Esophagus squamous epithelium (tissue), 5 donors: Measurements from ENCODE around the gene MMP14. TPM values are rescaled to one million over a fixed set of nuclear protein-coding genes. Genes with fewer than 3 reads are reported as not detected.

Experiments
- DNase-seq: peaks from one replicate; lab custom pipeline; 2025; lab: John Stamatoyannopoulos, UW
- H3K27ac ChIP-seq, 4 donors: fragments of 200-600 bp; sonication (generic); one replicate each; pipeline ENCODE4 v1.5.1; 2016 to 2019; ENCODE audit warnings: mild to moderate bottlenecking in 1 of 4
- H3K27me3 ChIP-seq, 4 donors: fragments of 200-600 bp; sonication (generic); 1 replicate in 3 of 4; 2 replicates in 1 of 4; pipeline versions ENCODE4 v1.5.1 to v1.6.0; 2017 to 2021; ENCODE audit warnings: antibody characterized with exemption in 1 of 4
- H3K36me3 ChIP-seq, 3 donors: fragments of 200-600 bp; sonication (generic); one replicate each; pipeline ENCODE4 v1.5.1; 2016 to 2019
- H3K4me1 ChIP-seq, 3 donors: fragments of 200-600 bp; sonication (generic); one replicate each; pipeline ENCODE4 v1.5.1; 2017 to 2019
- H3K4me3 ChIP-seq, 4 donors: fragments of 200-600 bp; sonication (generic); 1 replicate in 3 of 4; 2 replicates in 1 of 4; pipeline ENCODE4 v1.5.1; 2016 to 2019; ENCODE audit warnings: mild to moderate bottlenecking in 2 of 4, moderate library complexity in 1 of 4
- H3K9me3 ChIP-seq, 3 donors: fragments of 200-600 bp; sonication (generic); one replicate each; pipeline ENCODE4 v1.5.1; 2016 to 2019
- CTCF ChIP-seq, 6 experiments: fragments of 450-650 bp in 4 of 6; fragments of 200-600 bp in 2 of 6; sonication (generic) in 2 of 6; IDR thresholded peaks; one replicate each; pipeline ENCODE4 v1.5.1; 2016 to 2019; ENCODE audit warnings: antibody characterized with exemption in 6 of 6, mild to moderate bottlenecking in 4 of 6, moderate library complexity in 4 of 6
- POLR2A ChIP-seq, 4 donors: fragments of 450-650 bp; IDR thresholded peaks; one replicate each; pipeline ENCODE4 v1.6.1; 2017; ENCODE audit warnings: antibody characterized with exemption in 4 of 4, mild to moderate bottlenecking in 4 of 4, moderate library complexity in 3 of 4
- WGBS, 2 donors: methylation state at CpG; one replicate each; pipeline ENCODE4 v1.1.5; 2018; 5-methylcytosine and 5-hydroxymethylcytosine counted together
- intact Hi-C: fragments of 100-400 bp; cut with DNase I; formaldehyde crosslinking; loops from one replicate; pipeline ENCODE4 v1.15.0; 2022
- total RNA-seq, 4 donors: library from RNA; depleted of rRNA; stranded (reverse); fragments of >200 nt; gene quantifications; one replicate each; pipeline ENCODE4 v1.1.0, GENCODE V29; 2016
- donor health status: DM: yes; HTN: yes; CAD: no.

MMP14 gene
- total RNA-seq, 4 donors from 2014 or later, result 67.9 to 127 (median 102) TPM

GRCh38 chr14:22793976-22794375, 42.4 kb upstream of the MMP14 start:
- DNase-seq, result no peak
- 73 to 80% methylated on average over 5 of the region's 5 CpGs for WGBS, 2 donors

GRCh38 chr14:22794551-22794951, 41.8 kb upstream of the MMP14 start:
- intact Hi-C loops, result no loop called here
- TF ChIP-seq POLR2A (IDR thresholded peaks at IDR 0.05), result no peak
- no peak for TF ChIP-seq CTCF (IDR thresholded peaks at IDR 0.05)
- no peaks in the 10 kb centered on the region for H3K9me3 ChIP-seq
- no peaks in the 10 kb centered on the region for H3K36me3 ChIP-seq
- no peak for DNase-seq
- no peaks in the 10 kb centered on the region for H3K4me1 ChIP-seq
- H3K27me3 ChIP-seq, result peaks cover 0 to 11% (median 0%) of the 10 kb centered on the region in 4 donors
- 79 to 80% methylated on average over 3 to 7 of the region's 7 CpGs for WGBS, 2 donors
- no peak overlapping the region for H3K4me3 ChIP-seq
- no peak overlapping the region for H3K27ac ChIP-seq

More at GRCh38 chr14:22793976-22794375, 42.4 kb upstream of the MMP14 start:
- no peaks in the 10 kb centered on the region for H3K4me1 ChIP-seq
- peaks cover 0 to 11% (median 0%) of the 10 kb centered on the region in 4 donors for H3K27me3 ChIP-seq
- no peaks in the 10 kb centered on the region for H3K9me3 ChIP-seq
- intact Hi-C loops, result no loop called here
- no peaks in the 10 kb centered on the region for H3K36me3 ChIP-seq
- H3K4me3 ChIP-seq, result no peak overlapping the region
- TF ChIP-seq POLR2A (IDR thresholded peaks at IDR 0.05) (no peak), CTCF (IDR thresholded peaks at IDR 0.05) (no peak)
- peak overlapping the region in 1 of 4 donors; percentile 21 for H3K27ac ChIP-seq

DNA sequence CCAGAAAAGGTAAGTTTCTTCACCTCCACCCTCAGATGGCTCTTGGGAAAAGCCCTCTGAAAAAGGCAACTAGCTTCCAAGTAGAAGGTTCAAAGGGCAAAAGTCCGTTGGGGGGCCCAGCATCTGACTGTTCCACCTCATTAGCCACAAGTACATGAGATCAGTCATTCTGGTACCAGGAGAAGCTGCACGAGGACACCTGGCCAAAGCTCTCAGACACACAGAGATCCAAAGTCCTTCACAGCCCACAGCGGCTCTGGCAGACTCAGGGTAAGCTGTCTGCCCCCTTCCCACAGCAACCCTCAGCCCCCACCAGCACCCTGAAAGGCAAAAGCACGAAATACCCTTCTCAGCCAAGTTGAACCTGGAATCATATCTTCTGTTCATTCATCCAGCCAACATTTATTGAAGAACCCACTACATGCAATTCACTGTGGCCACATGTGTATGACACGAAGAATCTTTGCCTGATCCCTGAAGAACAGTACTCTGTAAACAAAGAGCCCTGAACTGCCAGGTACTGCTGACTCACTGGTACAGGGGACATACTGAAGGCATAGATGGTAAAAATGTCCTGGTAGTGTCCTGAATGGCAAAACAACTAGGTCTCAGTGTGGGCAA, 40.2 kb upstream of the MMP14 start:
- TF ChIP-seq CTCF (IDR thresholded peaks at IDR 0.05), result no peak
- no peak for TF ChIP-seq POLR2A (IDR thresholded peaks at IDR 0.05)
- H3K4me3 ChIP-seq, result no peak overlapping the region
- no peaks in the 10 kb centered on the region for H3K4me1 ChIP-seq
- intact Hi-C loops, result no loop called here
- H3K27ac ChIP-seq, result no peak overlapping the region
- H3K27me3 ChIP-seq, result peaks cover 0 to 11% (median 0%) of the 10 kb centered on the region in 4 donors
- WGBS, 2 donors, result 43 to 82% methylated on average over 2 to 5 of the region's 5 CpGs
- DNase-seq, result no peak
- no peaks in the 10 kb centered on the region for H3K9me3 ChIP-seq
- H3K36me3 ChIP-seq, result no peaks in the 10 kb centered on the region

- H3K27ac ChIP-seq, result no peak overlapping the region
- H3K9me3 ChIP-seq, result no peaks in the 10 kb centered on the region
- H3K4me1 ChIP-seq, result no peaks in the 10 kb centered on the region
- TF ChIP-seq CTCF (IDR thresholded peaks at IDR 0.05) (no peak), POLR2A (IDR thresholded peaks at IDR 0.05) (no peak)
- H3K36me3 ChIP-seq, result no peaks in the 10 kb centered on the region
- 37 to 38% methylated on average over 3 to 5 of the region's 5 CpGs for WGBS, 2 donors
- no peak overlapping the region for H3K4me3 ChIP-seq
- peaks cover 0 to 11% (median 0%) of the 10 kb centered on the region in 4 donors for H3K27me3 ChIP-seq
- intact Hi-C loops, result no loop called here
- no peak for DNase-seq
These were observed 39.1 kb upstream of the MMP14 start for GRCh38 chr14:22797017-22797917.

GRCh38 chr14:22798528-22798927, 37.9 kb upstream of the MMP14 start:
- TF ChIP-seq CTCF (IDR thresholded peaks at IDR 0.05) (no peak), POLR2A (IDR thresholded peaks at IDR 0.05) (no peak)
- H3K4me1 ChIP-seq, result no peaks in the 10 kb centered on the region
- peaks cover 0 to 11% (median 0%) of the 10 kb centered on the region in 4 donors for H3K27me3 ChIP-seq
- intact Hi-C loops, result no loop called here
- peak overlapping the region in 1 of 4 donors; percentile 34 for H3K27ac ChIP-seq
- H3K36me3 ChIP-seq, result no peaks in the 10 kb centered on the region
- no peak for DNase-seq
- H3K9me3 ChIP-seq, result no peaks in the 10 kb centered on the region
- WGBS, 2 donors, result 36 to 42% methylated on average over 2 of the region's 2 CpGs
- H3K4me3 ChIP-seq, result no peak overlapping the region
